Activated naive CD8-positive, alpha-beta T cell treated with anti-CD3 and anti-CD28 coated beads for 36 hours (primary cell): ENCODE results near the gene ZDHHC11B. TPM values are rescaled to one million over a fixed set of nuclear protein-coding genes. Genes with fewer than 3 reads are reported as not detected.

Experiments used
- DNase-seq: peaks from one replicate; pipeline ENCODE4 v3.0.0; 2021
- H3K27ac Mint-ChIP-seq: one replicate; pipeline ENCODE4 v1.8.0; 2022; ENCODE audit warnings: mild to moderate bottlenecking, moderate library complexity, mixed read lengths
- H3K27me3 Mint-ChIP-seq: one replicate; pipeline ENCODE4 v1.8.0; 2022; ENCODE audit warnings: mild to moderate bottlenecking, mixed read lengths
- H3K36me3 Mint-ChIP-seq: one replicate; pipeline ENCODE4 v1.8.0; 2021; ENCODE audit warnings: mild to moderate bottlenecking, mixed read lengths
- H3K4me1 Mint-ChIP-seq: one replicate; pipeline ENCODE4 v1.8.0; 2021; ENCODE audit warnings: mixed read lengths
- H3K4me3 Mint-ChIP-seq: one replicate; pipeline ENCODE4 v1.8.0; 2022; ENCODE audit warnings: mild to moderate bottlenecking, moderate library complexity, mixed read lengths
- H3K9me3 Mint-ChIP-seq: one replicate; pipeline ENCODE4 v1.8.0; 2022; ENCODE audit warnings: mixed read lengths
- total RNA-seq, 2 experiments: library from RNA; stranded (reverse); gene quantifications; one replicate each; pipeline ENCODE4 v1.2.3, GENCODE V29; 2021

ZDHHC11B gene
- total RNA-seq, 2 experiments from 2014 or later, result not detected

- Mint-ChIP-seq H3K4me1 (no peaks in the 10 kb centered on the region), H3K27ac (no peak overlapping the region), H3K27me3 (no peaks in the 10 kb centered on the region), H3K36me3 (peaks cover 17% of the 10 kb centered on the region), H3K4me3 (no peak overlapping the region), H3K9me3 (no peaks in the 10 kb centered on the region)
- DNase-seq, result no peak
These were observed 119.0 kb downstream of the ZDHHC11B start for GRCh38 chr5:665541-665955.

GRCh38 chr5:664994-665360 is 119.6 kb downstream of the ZDHHC11B start:
- no peaks in the 10 kb centered on the region for H3K4me1 Mint-ChIP-seq
- no peaks in the 10 kb centered on the region for H3K27me3 Mint-ChIP-seq
- peaks cover 19% of the 10 kb centered on the region for H3K36me3 Mint-ChIP-seq
- H3K9me3 Mint-ChIP-seq, result no peaks in the 10 kb centered on the region
- H3K27ac Mint-ChIP-seq, result no peak overlapping the region
- no peak for DNase-seq
- H3K4me3 Mint-ChIP-seq, result no peak overlapping the region

- Mint-ChIP-seq H3K27me3 (no peaks in the 10 kb centered on the region), H3K36me3 (peaks cover 24% of the 10 kb centered on the region), H3K27ac (no peak overlapping the region), H3K9me3 (no peaks in the 10 kb centered on the region), H3K4me1 (no peaks in the 10 kb centered on the region), H3K4me3 (no peak overlapping the region)
- DNase-seq, result no peak
These were observed 120.1 kb downstream of the ZDHHC11B start for GRCh38 chr5:664343-664993.

GRCh38 chr5:663436-664342 is 120.8 kb downstream of the ZDHHC11B start:
- Mint-ChIP-seq H3K4me3 (no peak overlapping the region), H3K27ac (no peak overlapping the region), H3K36me3 (peaks cover 30% of the 10 kb centered on the region), H3K4me1 (no peaks in the 10 kb centered on the region), H3K27me3 (no peaks in the 10 kb centered on the region), H3K9me3 (no peaks in the 10 kb centered on the region)
- no peak for DNase-seq

- no peak for DNase-seq
- H3K9me3 Mint-ChIP-seq, result no peaks in the 10 kb centered on the region
- no peak overlapping the region for H3K27ac Mint-ChIP-seq
- no peaks in the 10 kb centered on the region for H3K27me3 Mint-ChIP-seq
- no peak overlapping the region for H3K4me3 Mint-ChIP-seq
- H3K36me3 Mint-ChIP-seq, result peaks cover 33% of the 10 kb centered on the region
- no peaks in the 10 kb centered on the region for H3K4me1 Mint-ChIP-seq
These were observed 121.6 kb downstream of the ZDHHC11B start for GRCh38 chr5:662751-663435.

- H3K9me3 Mint-ChIP-seq, result no peaks in the 10 kb centered on the region
- H3K27ac Mint-ChIP-seq, result no peak overlapping the region
- no peak for DNase-seq
- no peak overlapping the region for H3K4me3 Mint-ChIP-seq
- H3K27me3 Mint-ChIP-seq, result no peaks in the 10 kb centered on the region
- H3K4me1 Mint-ChIP-seq, result no peaks in the 10 kb centered on the region
- peaks cover 36% of the 10 kb centered on the region for H3K36me3 Mint-ChIP-seq
These were observed 122.4 kb downstream of the ZDHHC11B start for GRCh38 chr5:661891-662750.

- no peaks in the 10 kb centered on the region for H3K27me3 Mint-ChIP-seq
- H3K36me3 Mint-ChIP-seq, result peaks cover 36% of the 10 kb centered on the region
- no peaks in the 10 kb centered on the region for H3K9me3 Mint-ChIP-seq
- H3K27ac Mint-ChIP-seq, result no peak overlapping the region
- no peak for DNase-seq
- H3K4me1 Mint-ChIP-seq, result no peaks in the 10 kb centered on the region
- no peak overlapping the region for H3K4me3 Mint-ChIP-seq
These were observed 124.0 kb downstream of the ZDHHC11B start for GRCh38 chr5:660491-661030.

Other genes with a start within 250 kb of the ZDHHC11B start
- gene CEP72, start 172.4 kb downstream of the ZDHHC11B start, total RNA-seq, result 10 to 100 TPM; 21.9 to 23.8 TPM
- under 1 TPM in 1 of 2 experiments, not detected in 1; 0.08 TPM for gene TPPP, start 91.4 kb downstream of the ZDHHC11B start, total RNA-seq
- gene ZDHHC11, start 66.3 kb upstream of the ZDHHC11B start, total RNA-seq, result 1 to 10 TPM; 4.5 to 5.5 TPM
- gene BRD9, start 108.1 kb upstream of the ZDHHC11B start, total RNA-seq, result 10 to 100 TPM; 50.1 to 51.6 TPM
- gene TRIP13, start 108.2 kb upstream of the ZDHHC11B start, total RNA-seq, result 10 to 100 TPM; 44.2 to 44.6 TPM
- under 1 TPM; 0.66 to 0.82 TPM for gene NKD2, start 224.1 kb upstream of the ZDHHC11B start, total RNA-seq